22Rv1 (cell line): ENCODE measurements around the gene DYNLT4.

Experiments used
- CTCF ChIP-seq: fragments of 450-650 bp; IDR thresholded peaks from 2 replicates; pipeline ENCODE4 v1.5.1; 2017; ENCODE audit warnings: mild to moderate bottlenecking
- ZFX ChIP-seq: fragments of 450-650 bp; IDR thresholded peaks from 2 replicates; pipeline ENCODE4 v1.6.1; 2017; ENCODE audit warnings: antibody characterized with exemption, borderline replicate concordance

DNA sequence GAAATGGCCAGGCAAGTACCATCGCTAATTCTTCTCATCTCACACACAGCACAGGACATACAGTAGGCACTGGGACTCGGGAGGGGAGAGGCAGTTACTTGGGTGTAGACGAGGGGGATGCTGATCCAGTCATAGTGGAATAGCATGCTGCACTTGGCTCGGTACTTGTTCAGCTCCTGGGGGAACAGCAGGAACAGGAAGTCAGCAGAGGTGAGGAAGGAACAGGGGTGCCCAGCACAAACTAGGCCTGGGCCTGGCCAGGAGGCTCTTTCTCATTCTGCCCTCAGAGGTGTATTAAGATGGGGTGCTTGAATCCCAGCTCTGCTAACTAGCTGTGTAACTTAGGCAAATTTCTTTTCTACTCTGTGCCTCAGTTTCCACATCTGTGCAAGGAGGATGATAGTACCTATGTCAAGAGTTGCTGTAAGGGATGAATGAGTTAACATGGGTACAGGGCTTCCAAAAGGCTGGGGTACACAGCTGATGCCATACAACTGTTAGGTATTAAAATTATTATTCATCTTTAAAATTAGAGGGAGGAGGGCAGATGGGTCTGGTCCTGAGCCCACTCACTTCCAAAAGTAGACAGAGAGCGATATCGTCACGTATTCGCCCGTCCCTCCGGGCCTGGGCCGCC, 21.5 kb downstream of the DYNLT4 start:
- TF ChIP-seq CTCF (no peak), ZFX (no peak)
